HG02798 (cell line): Measurements from ENCODE around the gene NOP16.
A peak's percentile ranks its signal among the peaks of the same experiment; 100 is the strongest.

Experiments
- ATAC-seq: cut with Tn5 transposase; IDR thresholded peaks from one replicate; pipeline ENCODE4 v1.9.1; 2021; ENCODE audit warnings: mild to moderate bottlenecking; ENCODE audit not compliant: unreplicated experiment, poor library complexity

The NOP16 gene

GRCh38 chr5:176362233-176362490 is 26.2 kb downstream of the NOP16 start:
- ATAC-seq = peak; percentile 5

- ATAC-seq = peak; percentile 90
Observed at GRCh38 chr5:176361437-176362232, 26.8 kb downstream of the NOP16 start, which contains the start of gene KIAA1191. Gene KIAA1191, minus strand, starts transcription at chr5:176361764. Its CDS starts 2,256 bp downstream, at chr5:176359508.

GRCh38 chr5:176360894-176361436 is 27.4 kb downstream of the NOP16 start:
- peak; percentile 13 for ATAC-seq

- no peak for ATAC-seq
Observed at GRCh38 chr5:176359658-176360057, 28.7 kb downstream of the NOP16 start.

- ATAC-seq = no peak
Observed at GRCh38 chr5:176356179-176356566, 32.2 kb downstream of the NOP16 start.

GRCh38 chr5:176355400-176356178 is 32.8 kb downstream of the NOP16 start:
- no peak for ATAC-seq

GRCh38 chr5:176353533-176353932 is 34.9 kb downstream of the NOP16 start:
- no peak for ATAC-seq

- ATAC-seq = no peak
Observed at GRCh38 chr5:176352116-176352878, 36.1 kb downstream of the NOP16 start.

GRCh38 chr5:176350416-176350815 is 38.0 kb downstream of the NOP16 start:
- no peak for ATAC-seq

- no peak for ATAC-seq
Observed at GRCh38 chr5:176342766-176343458, 45.5 kb downstream of the NOP16 start.

- ATAC-seq = no peak
Observed at GRCh38 chr5:176342158-176342483, 46.3 kb downstream of the NOP16 start.

- no peak for ATAC-seq
Observed at GRCh38 chr5:176341325-176342157, 46.9 kb downstream of the NOP16 start.

GRCh38 chr5:176339304-176339703 is 49.1 kb downstream of the NOP16 start:
- no peak for ATAC-seq

GRCh38 chr5:176337913-176338312 is 50.5 kb downstream of the NOP16 start:
- no peak for ATAC-seq

GRCh38 chr5:176334031-176334770 is 54.2 kb downstream of the NOP16 start:
- ATAC-seq = no peak
